HG02884 (cell line): ENCODE measurements around the gene ANKS4B.
"Not testable (repeated sequence)": the region's sequence is repeated elsewhere in the genome, so short reads cannot be mapped to it uniquely, and the experiment has no call there.

ENCODE experiments used
- ATAC-seq: cut with Tn5 transposase; IDR thresholded peaks from one replicate; pipeline ENCODE4 v1.9.1; 2021; ENCODE audit warnings: mild to moderate bottlenecking, moderate library complexity; ENCODE audit not compliant: unreplicated experiment

Gene ANKS4B

DNA sequence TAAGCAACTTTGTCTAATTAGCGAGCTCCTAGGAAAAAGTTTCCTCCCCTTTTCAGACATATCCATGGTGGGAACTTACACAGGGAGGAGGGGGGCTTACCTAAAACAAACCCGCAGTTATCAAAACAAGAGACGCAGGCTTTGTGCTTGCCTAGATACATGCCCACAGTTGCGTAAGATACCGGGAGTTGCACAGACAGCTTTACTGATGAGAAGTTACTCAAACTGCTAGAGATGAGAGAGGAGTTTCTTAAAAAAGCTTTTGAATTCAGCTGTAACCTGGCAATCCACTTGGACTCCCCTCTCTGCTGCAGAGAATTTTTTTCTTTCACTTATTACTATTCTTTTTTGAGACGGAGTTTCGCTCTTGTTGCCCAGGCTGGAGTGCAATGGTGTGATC is 15.3 kb upstream of the ANKS4B start:
- no peak for ATAC-seq

DNA sequence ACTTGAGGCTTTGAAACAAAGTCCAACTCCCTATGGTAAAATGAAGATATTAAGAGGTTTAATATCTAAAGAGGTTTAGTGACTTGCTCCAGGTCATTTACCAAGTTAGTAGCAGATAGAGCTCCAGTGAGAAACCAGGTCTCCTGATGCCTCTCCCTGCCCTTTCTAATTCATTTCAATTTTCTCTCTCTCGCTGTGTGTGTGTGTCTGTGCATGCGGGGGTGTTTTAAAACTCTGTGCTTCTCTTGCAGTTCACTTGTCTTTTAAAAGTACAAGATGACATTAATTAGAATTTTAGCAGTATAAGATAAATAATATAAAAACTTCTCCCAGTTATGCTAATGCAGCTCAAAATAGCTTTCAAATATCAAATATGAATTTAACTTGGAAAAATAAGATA is 13.9 kb upstream of the ANKS4B start:
- no peak for ATAC-seq

- no peak for ATAC-seq
These were observed 10.8 kb upstream of the ANKS4B start for GRCh38 chr16:21222495-21223337.

DNA sequence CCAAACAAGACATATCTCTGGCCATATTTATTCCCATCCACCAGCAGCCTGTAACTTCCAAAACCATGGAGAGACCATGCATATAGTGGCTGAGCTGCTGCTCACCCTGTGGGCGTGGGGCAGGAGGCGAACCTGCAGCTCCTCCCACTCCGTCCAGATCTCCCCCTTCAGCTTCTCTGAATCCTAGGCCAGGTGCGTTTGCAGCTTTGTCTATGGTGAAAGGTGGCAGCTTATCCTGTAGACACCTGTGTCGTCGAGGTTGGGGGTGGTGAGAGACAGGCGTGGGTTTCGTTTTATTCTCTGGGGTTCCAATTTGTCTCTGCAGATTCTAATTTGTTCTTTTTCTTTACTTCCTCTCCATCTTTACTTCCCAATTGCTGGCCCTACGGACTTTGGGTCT is 9.7 kb upstream of the ANKS4B start:
- ATAC-seq, result no peak

- no peak for ATAC-seq
These were observed 8.7 kb upstream of the ANKS4B start for GRCh38 chr16:21224800-21225199.

DNA sequence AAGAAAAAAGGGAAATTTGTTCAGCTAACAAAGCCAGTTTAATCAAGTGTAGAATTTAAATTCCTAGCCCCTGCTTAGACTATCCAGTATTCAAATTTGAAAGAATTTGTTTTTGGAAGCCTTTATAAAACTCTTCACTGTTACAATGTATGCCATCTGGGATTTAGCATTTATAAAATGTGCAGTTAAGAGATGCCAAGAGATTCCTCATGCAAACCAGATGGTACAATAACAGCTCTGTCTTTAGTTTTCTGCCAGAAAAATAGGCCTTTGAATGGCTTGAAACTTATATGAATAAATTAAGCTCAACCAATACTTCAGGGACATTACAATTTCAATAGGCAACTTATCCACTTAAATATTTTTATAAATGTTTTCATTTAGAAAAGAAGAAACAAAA is 6.8 kb upstream of the ANKS4B start:
- no peak for ATAC-seq

GRCh38 chr16:21227866-21228265 is 5.6 kb upstream of the ANKS4B start:
- ATAC-seq, result no peak

DNA sequence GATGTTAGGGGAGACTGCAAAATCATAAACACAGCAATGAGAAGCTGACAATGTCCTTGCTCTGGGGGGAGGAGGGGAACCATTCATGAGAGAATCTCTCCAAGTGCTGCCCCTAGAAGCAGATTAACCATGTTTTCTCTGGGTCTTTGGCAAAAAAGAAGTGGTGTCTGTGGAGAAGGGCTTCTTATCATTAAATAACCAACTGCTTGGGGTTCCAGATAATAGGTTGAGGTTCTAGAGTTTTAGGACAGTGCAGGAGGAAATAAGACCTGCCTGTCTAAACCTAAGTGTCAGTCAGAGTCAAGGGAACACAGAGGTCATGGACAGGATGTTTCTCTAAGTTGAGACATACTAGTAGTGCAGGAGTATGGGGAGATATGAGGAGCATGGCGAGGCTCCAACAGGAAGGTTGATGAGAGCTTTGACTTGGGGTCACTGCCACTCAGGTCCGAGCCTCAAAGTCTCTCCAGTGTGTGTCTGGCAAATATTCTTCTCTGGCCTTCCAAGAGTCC is 5.1 kb upstream of the ANKS4B start:
- no peak for ATAC-seq

DNA sequence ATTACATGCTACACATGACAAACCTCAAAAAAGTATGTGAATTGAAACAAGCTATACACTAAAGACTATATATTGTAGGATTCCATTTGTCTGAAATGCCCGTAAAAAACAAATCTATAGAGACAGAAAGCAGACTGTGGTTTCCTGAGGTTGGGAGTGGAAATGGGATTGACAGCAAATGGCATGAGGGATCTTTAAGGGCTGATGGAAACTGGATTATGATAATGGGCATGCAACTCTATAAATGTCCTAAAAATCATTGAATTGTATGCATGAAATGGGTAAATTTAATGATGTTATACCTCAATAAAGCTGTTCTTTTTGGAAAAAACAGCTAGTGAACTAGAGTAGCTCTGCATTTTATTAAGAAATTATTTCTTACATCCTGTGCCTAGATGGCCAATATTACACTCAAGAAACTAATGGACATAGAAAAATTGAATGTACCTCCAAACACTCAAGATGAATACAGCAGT is 416 bp upstream of the ANKS4B start:
- ATAC-seq, result no peak

DNA sequence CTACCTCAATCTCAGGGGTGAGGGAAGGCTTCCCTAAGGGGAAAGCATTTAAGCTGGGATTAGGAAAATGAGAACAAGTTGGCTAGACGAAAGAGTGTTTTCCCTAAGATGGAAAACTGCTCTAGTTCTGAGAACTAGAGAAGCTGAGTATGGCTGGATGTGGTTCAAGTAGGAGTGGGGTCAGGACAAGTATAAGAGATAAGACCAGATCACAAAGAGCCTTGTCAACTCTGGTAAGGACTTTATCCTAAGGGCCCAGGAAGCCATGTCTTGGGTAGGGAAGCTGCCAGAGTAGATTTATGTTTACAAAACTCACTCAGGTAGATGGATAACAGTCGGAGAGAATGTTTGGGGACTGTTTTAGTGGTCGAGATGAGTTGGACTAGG is 1.7 kb downstream of the ANKS4B start:
- ATAC-seq, result no peak

DNA sequence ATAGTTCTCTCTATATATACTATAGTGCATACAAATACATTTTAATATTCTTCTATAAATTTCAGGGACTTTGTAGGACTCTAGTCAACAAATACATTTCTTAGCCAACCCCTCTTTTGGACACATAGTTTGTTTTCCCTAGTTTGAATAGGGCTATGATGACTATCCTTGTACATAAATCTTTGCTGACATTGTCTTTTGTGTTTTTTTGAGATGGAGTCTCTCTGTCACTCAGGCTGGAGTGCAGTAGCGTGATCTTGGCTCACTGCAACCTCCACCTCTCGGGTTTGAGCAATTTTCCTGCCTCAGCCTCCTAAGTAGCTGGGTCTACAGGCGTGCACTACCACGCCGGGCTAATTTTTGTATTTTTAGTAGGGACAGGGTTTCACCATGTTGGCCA is 3.3 kb downstream of the ANKS4B start:
- ATAC-seq, result no peak

DNA sequence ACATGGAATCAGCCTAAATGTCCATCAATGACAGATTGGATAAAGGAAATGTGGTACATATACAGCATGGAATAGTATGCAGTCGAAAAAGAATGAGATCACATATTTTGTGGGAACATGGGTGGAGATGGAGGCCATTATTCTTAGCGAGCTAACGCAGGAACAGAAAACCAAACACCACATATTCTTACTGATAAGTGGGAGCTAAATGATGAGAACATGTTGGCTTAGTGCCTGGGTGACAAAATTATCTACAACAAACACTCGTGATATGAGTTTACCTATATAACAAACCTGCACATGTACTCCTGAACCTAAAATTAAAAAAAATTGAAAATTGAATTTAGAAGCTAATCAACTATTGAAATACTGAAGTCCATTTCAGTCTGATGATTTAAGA is 6.1 kb downstream of the ANKS4B start:
- no peak for ATAC-seq

GRCh38 chr16:21242756-21243155 is 9.3 kb downstream of the ANKS4B start:
- no peak for ATAC-seq

GRCh38 chr16:21244518-21245215 is 11.2 kb downstream of the ANKS4B start:
- no peak for ATAC-seq

- ATAC-seq, result not testable (repeated sequence)
These were observed 14.7 kb downstream of the ANKS4B start for GRCh38 chr16:21248179-21248578.

GRCh38 chr16:21250072-21250923 is 16.8 kb downstream of the ANKS4B start:
- ATAC-seq, result no peak

DNA sequence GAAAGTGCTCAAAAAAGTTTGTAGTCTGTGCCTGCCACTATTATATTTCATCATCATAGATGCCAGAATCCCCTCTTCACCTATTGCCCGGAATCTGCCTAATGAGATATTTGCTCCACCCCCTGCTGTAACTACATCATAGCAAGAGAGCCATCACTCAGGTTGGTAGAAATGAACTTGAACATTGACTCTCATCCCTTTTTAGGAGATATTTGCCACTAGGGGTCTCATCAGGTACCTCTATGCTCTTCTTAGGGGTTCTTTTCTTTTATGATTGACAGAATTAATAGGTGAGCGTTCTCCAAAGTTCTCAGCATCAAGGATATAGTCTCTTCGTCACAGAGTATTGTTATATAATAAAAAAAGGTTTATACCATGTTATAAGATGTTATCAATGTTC is 20.0 kb downstream of the ANKS4B start:
- no peak for ATAC-seq

DNA sequence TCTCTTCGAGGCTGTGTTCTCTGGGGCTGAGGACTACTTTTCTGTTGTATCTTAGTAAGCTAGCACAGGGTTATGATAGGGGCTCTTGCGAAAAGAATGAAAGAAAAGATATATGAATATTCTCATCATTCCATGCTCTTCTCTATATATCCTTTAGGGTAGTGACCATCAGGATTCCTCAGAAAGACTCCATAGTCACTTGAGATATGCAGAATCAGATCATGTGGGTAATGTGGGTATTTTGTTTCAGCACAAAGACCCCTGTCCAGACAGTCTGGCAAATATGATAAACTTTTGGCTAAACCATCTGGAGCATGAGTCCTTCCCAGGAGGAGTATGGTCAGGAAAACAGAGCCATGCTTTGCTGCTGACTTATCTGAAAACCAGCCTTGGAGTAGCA is 23.1 kb downstream of the ANKS4B start:
- no peak for ATAC-seq

GRCh38 chr16:21257284-21257683 is 23.8 kb downstream of the ANKS4B start:
- ATAC-seq, result no peak

- ATAC-seq, result no peak
These were observed 27.6 kb downstream of the ANKS4B start for GRCh38 chr16:21260870-21261791.
